Fibroblast of skin of scalp (primary cell): ENCODE measurements around the gene PRPF8. TPM values are rescaled to one million over a fixed set of nuclear protein-coding genes. Genes with fewer than 3 reads are reported as not detected.

Experiments
- DNase-seq: peaks from one replicate; pipeline ENCODE4 v3.0.0-alpha.2; 2013
- polyA plus RNA-seq, 2 experiments: library from polyadenylated mRNA; unstranded; fragments of 120-200 nt; gene quantifications; one replicate each; pipeline ENCODE4 v1.2.1, GENCODE V29; 2013; ENCODE audit not compliant: insufficient read length in 2 of 2

The PRPF8 gene
- polyA plus RNA-seq (2013, experiment 1 of 2; ENCODE audit: insufficient read length) = 220 TPM
- 226 TPM for polyA plus RNA-seq (2013, experiment 2 of 2; ENCODE audit: insufficient read length)

- peak; percentile 97 for DNase-seq
Observed at GRCh38 chr17:1684378-1685189, at the start of gene PRPF8. PRPF8 (minus strand) TSS chr17:1684867; CDS start chr17:1684571, 296 bp downstream.

- no peak for DNase-seq
Observed at GRCh38 chr17:1733759-1734158, 49.1 kb upstream of the PRPF8 start.

GRCh38 chr17:1732833-1733321 is 48.2 kb upstream of the PRPF8 start:
- DNase-seq = no peak

- DNase-seq = no peak
Observed at GRCh38 chr17:1732241-1732832, 47.7 kb upstream of the PRPF8 start.

GRCh38 chr17:1731194-1731506 is 46.5 kb upstream of the PRPF8 start:
- DNase-seq = no peak

GRCh38 chr17:1730326-1731193 is 45.9 kb upstream of the PRPF8 start:
- no peak for DNase-seq

GRCh38 chr17:1729966-1730325 is 45.3 kb upstream of the PRPF8 start:
- no peak for DNase-seq

GRCh38 chr17:1727876-1728630 is 43.4 kb upstream of the PRPF8 start:
- DNase-seq = no peak

- DNase-seq = no peak
Observed at GRCh38 chr17:1727258-1727789, 42.7 kb upstream of the PRPF8 start.

GRCh38 chr17:1726626-1727257 is 42.1 kb upstream of the PRPF8 start:
- DNase-seq = no peak

GRCh38 chr17:1725642-1726511 is 41.2 kb upstream of the PRPF8 start:
- DNase-seq = no peak

GRCh38 chr17:1724869-1725641 is 40.4 kb upstream of the PRPF8 start:
- no peak for DNase-seq

- DNase-seq = peak; percentile 89
Observed at GRCh38 chr17:1724351-1724868, 39.7 kb upstream of the PRPF8 start, which contains the start of gene WDR81. WDR81 (plus strand) TSS chr17:1724704; CDS start chr17:1724960, 256 bp downstream.

- peak; percentile 50 for DNase-seq
Observed at GRCh38 chr17:1722022-1722421, 37.4 kb upstream of the PRPF8 start.

- DNase-seq = peak; percentile 48
Observed at GRCh38 chr17:1720856-1721386, 36.3 kb upstream of the PRPF8 start.

GRCh38 chr17:1718362-1719165 is 33.9 kb upstream of the PRPF8 start:
- no peak for DNase-seq

- peak; percentile 99 for DNase-seq
Observed at GRCh38 chr17:1716912-1717695, 32.4 kb upstream of the PRPF8 start.
